ENCODE measurements around the gene MEGF10.

DNA sequence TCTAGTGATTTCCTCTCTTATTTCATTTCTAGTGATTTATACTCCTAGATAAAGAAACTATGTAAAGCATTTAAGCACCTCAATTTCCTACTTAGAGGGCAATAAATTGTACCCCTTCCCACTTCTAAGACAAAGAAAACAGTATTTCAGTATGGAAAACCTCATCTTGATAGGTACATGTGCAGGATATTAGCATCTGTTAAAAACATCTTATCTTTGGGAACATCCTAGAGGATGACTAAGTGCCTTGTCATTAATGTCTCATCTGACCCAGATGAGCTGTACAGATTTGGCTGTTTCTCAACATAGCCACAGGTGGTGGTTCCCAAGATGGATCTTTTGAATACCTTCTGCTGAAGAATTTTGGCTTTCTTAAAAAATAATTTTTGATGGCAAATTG is 5.7 kb downstream of the MEGF10 start:
- TF ChIP-seq EZH2phosphoT487 (IDR thresholded peaks at IDR 0.05; ENCODE audit: insufficient read depth, low read depth) (no peak), EZH2 (IDR thresholded peaks at IDR 0.05; ENCODE audit: insufficient read depth, poor library complexity, severe bottlenecking) (no peak)

All from GM23248 (cell line).